Cardiac fibroblast (primary cell): ENCODE measurements around the gene FAM204A.

ENCODE experiments used
- DNase-seq, 2 donors: peaks; one replicate each; pipeline versions ENCODE4 v3.0.0 to v3.0.0-alpha.2; 2010; ENCODE audit warnings: low read depth in 2 of 2
- H3K4me3 ChIP-seq, 2 donors: replicated peaks in 1 of 2; 1 replicate in 1 of 2; 2 replicates in 1 of 2; pipeline ENCODE4 v1.5.1; 2011; ENCODE audit warnings: low read depth in 2 of 2, low read length in 2 of 2, mild to moderate bottlenecking in 2 of 2, moderate library complexity in 1 of 2
- CTCF ChIP-seq: IDR thresholded peaks from one replicate; pipeline ENCODE4 v1.5.1; 2011; ENCODE audit warnings: low read depth, mild to moderate bottlenecking, low read length, inconsistent platforms

Gene FAM204A

DNA sequence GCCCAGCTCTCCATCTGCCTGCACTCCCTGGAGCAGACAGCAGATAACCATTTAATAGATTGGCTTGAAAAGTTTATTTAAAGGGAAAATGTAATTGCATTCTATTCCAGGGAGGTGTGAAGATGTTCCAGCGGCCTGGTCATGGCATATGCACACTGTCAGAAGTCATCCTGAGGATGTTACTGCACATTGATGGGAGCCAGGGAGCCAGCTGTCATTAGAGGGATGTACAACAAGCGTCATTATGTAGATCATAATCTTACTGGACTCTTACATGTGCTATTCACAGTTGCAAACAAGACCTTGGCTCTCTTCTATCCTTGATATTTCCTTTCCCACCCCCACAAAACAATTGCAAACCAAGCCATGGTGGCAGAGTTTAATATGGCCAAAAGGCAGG lies 65.4 kb downstream of the FAM204A start:
- no peak for DNase-seq
- TF ChIP-seq CTCF = no peak
- H3K4me3 ChIP-seq = no peak overlapping the region

DNA sequence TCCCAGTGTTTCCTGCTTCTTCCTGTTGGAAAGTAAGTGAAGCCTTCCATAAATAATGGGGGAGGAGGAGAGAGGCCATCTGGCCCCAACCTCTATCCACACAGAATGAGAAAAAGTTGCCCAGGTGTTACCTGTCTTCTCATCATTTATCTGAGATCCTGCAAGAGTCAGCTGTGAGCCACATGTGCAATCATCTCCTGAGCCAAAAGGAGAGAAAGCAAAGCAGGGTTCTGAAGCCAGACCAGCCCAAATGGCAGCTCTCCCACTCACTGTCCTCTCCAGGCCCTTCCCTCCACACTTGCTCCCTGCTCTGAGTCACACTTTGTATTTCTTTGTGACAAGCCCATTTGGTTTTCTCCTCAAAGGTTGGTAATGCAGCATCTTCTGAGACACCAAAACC lies 65.9 kb downstream of the FAM204A start:
- no peak overlapping the region for H3K4me3 ChIP-seq
- DNase-seq = no peak
- TF ChIP-seq CTCF = no peak

GRCh38 chr10:118273662-118274061 lies 68.5 kb downstream of the FAM204A start:
- no peak for DNase-seq
- TF ChIP-seq CTCF = no peak
- H3K4me3 ChIP-seq = no peak overlapping the region

- TF ChIP-seq CTCF = no peak
- no peak for DNase-seq
- no peak overlapping the region for H3K4me3 ChIP-seq
Measured at GRCh38 chr10:118272767-118273166, 69.4 kb downstream of the FAM204A start.

DNA sequence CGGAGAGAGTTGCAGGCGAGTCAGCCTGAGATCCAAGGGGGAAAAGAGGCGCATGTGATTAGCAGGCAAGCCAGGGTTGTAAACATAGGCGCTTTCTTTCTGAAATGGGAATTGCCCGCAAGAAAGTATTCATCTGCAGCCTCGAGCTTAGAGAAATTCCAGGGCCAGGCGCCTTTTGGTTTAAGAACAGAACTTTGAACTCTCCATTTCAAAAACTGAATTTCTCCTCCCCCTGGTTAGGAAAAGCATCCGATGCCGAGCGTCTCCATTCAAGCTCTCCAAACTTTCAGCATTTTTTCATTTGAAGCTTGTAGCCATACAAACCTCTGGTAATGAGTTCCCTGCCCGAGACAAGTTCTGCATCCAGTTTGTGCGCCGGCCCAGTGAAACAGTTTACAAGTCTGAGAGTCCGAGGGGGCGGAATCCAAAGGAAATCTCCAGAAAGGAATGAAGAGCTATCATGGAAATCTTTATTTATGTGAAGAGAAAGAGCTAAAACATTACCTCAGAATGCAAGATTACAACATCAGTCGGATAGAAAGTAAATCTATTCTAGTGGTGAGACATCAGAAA lies 69.9 kb downstream of the FAM204A start:
- TF ChIP-seq CTCF = no peak
- H3K4me3 ChIP-seq = no peak overlapping the region
- peak; percentile 9 to 13 for DNase-seq

DNA sequence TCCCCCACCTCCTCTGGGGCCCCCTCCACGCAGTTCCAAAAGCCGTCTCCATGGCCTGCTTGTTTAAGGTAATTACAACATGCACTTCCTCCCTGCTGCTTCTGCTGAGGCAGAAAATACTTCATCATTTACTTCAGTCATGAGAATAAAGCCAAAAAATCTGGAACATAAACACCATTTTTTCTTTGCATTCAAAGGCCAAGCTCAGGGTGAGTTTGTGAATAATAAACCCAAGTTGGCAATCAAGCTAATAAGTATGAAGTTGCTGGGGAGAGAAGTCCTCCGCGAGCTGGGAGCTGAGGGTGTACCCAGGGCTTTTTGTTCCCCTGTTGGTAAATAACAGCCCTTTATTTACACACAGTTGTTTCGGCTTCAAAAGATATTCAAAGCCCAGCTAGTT lies 70.5 kb downstream of the FAM204A start:
- DNase-seq = no peak
- TF ChIP-seq CTCF = no peak
- H3K4me3 ChIP-seq = no peak overlapping the region

DNA sequence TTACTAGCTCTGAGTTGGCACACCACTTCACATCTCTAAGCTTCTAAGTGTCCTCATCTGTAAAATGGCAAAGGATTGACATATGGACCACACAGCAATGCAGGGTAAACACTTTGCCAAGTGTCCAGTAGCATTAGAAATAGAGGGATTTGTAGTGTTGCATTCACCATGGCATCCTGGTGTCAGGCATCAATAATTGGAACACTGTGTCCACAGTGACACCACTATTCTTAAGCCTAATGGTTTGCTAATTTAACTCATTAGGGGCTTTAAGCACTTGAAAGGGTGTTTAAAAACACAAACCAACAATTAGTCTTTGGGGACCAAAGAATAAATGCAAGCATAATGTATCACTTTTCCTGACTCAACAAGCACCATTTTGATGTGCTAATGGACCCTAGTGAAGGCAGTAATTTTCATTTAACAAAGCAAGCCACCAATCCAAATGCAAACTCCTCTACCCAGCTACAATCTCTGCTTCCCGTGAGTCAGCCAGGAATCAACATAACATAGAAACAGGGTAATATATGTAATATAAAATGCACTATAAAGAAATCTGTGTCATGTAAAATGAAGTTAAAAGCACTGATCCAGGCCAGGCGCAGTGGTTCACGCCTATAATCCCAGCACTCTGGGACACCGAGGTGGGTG lies 75.9 kb downstream of the FAM204A start:
- no peak overlapping the region for H3K4me3 ChIP-seq
- no peak for DNase-seq
- TF ChIP-seq CTCF = no peak
